H9 (cell line): ENCODE data around the gene LATS2. TPM values are rescaled to one million over a fixed set of nuclear protein-coding genes. Genes with fewer than 3 reads are reported as not detected.
A peak's percentile ranks its signal among the peaks of the same experiment; 100 is the strongest.

ENCODE experiments used
- DNase-seq: peaks from one replicate; pipeline ENCODE4 v3.0.0-alpha.2; 2017
- H2AFZ ChIP-seq: one replicate; pipeline ENCODE4 v1.6.1; 2013; ENCODE audit warnings: mild to moderate bottlenecking, low read length, control low read depth, moderate library complexity
- H2AK5ac ChIP-seq: 2 replicates; pipeline ENCODE4 v1.6.1; 2013; ENCODE audit warnings: low read length, control low read depth, mixed read lengths; ENCODE audit not compliant: insufficient read length
- H2BK120ac ChIP-seq: one replicate; pipeline ENCODE4 v1.6.1; 2013; ENCODE audit warnings: low read depth, mild to moderate bottlenecking, low read length, control low read depth, inconsistent platforms; ENCODE audit not compliant: poor library complexity, severe bottlenecking
- H2BK12ac ChIP-seq: 2 replicates; pipeline ENCODE4 v1.6.1; 2013; ENCODE audit warnings: low read length, control low read depth, mixed read lengths, low read depth; ENCODE audit not compliant: insufficient read length
- H2BK15ac ChIP-seq: 2 replicates; pipeline ENCODE4 v1.6.1; 2013; ENCODE audit warnings: low read depth, low read length, control low read depth
- H2BK20ac ChIP-seq: one replicate; pipeline ENCODE4 v1.6.1; 2013; ENCODE audit warnings: low read depth, mild to moderate bottlenecking, low read length, control low read depth, inconsistent platforms; ENCODE audit not compliant: poor library complexity, severe bottlenecking
- H2BK5ac ChIP-seq: 2 replicates; pipeline ENCODE4 v1.6.1; 2013; ENCODE audit warnings: low read length, control low read depth, mixed read lengths; ENCODE audit not compliant: insufficient read length
- H3K14ac ChIP-seq: 2 replicates; pipeline ENCODE4 v1.6.1; 2013; ENCODE audit warnings: low read length, control low read depth; ENCODE audit not compliant: insufficient read depth
- H3K18ac ChIP-seq: 2 replicates; pipeline ENCODE4 v1.6.1; 2013; ENCODE audit warnings: low read depth, mild to moderate bottlenecking, mixed read lengths, low read length, control low read depth; ENCODE audit not compliant: insufficient read length
- H3K23ac ChIP-seq: 2 replicates; pipeline ENCODE4 v1.6.1; 2013; ENCODE audit warnings: low read length, control low read depth, mixed read lengths, low read depth; ENCODE audit not compliant: insufficient read length
- H3K23me2 ChIP-seq: 2 replicates; pipeline ENCODE4 v1.6.1; 2013; ENCODE audit warnings: low read depth, mild to moderate bottlenecking, mixed read lengths, low read length, control low read depth; ENCODE audit not compliant: insufficient read length, poor library complexity, severe bottlenecking
- H3K27ac ChIP-seq: 2 replicates; pipeline ENCODE4 v1.5.1; 2013; ENCODE audit warnings: low read length, control low read depth, mixed read lengths, low read depth; ENCODE audit not compliant: insufficient read length
- H3K27me3 ChIP-seq: 2 replicates; pipeline ENCODE4 v1.6.1; 2013; ENCODE audit warnings: low read length, control low read depth, inconsistent platforms; ENCODE audit not compliant: insufficient read depth
- H3K4ac ChIP-seq: 2 replicates; pipeline ENCODE4 v1.6.1; 2013; ENCODE audit warnings: low read depth, mild to moderate bottlenecking, control low read depth, inconsistent platforms, low read length, moderate library complexity
- H3K4me1 ChIP-seq: 2 replicates; pipeline ENCODE4 v1.6.1; 2013; ENCODE audit warnings: low read length, control low read depth, inconsistent platforms; ENCODE audit not compliant: insufficient read depth
- H3K4me2 ChIP-seq: 2 replicates; pipeline ENCODE4 v1.6.1; 2013; ENCODE audit warnings: low read length, control low read depth, mixed read lengths; ENCODE audit not compliant: insufficient read length, insufficient read depth
- H3K56ac ChIP-seq: 2 replicates; pipeline ENCODE4 v1.6.1; 2013; ENCODE audit warnings: low read depth, mild to moderate bottlenecking, mixed read lengths, low read length, control low read depth; ENCODE audit not compliant: insufficient read length
- H3K79me1 ChIP-seq: 2 replicates; pipeline ENCODE4 v1.6.1; 2013; ENCODE audit warnings: low read depth, mild to moderate bottlenecking, moderate library complexity, low read length, control low read depth, inconsistent platforms; ENCODE audit not compliant: insufficient read depth, poor library complexity, severe bottlenecking
- H3K79me2 ChIP-seq: 2 replicates; pipeline ENCODE4 v1.6.1; 2013; ENCODE audit warnings: low read length, control low read depth, inconsistent platforms; ENCODE audit not compliant: insufficient read depth
- H3K9ac ChIP-seq: 2 replicates; pipeline ENCODE4 v1.6.1; 2013; ENCODE audit warnings: low read length, control low read depth, mixed read lengths; ENCODE audit not compliant: insufficient read length; ENCODE audit errors: extremely low read depth
- H3K9me3 ChIP-seq: one replicate; pipeline ENCODE4 v1.6.1; 2013; ENCODE audit warnings: low read depth, low read length, inconsistent platforms; ENCODE audit not compliant: control insufficient read depth
- H3T11ph ChIP-seq: one replicate; pipeline ENCODE4 v1.6.1; 2013; ENCODE audit warnings: mild to moderate bottlenecking, low read length, control low read depth, inconsistent platforms
- H4K20me1 ChIP-seq: one replicate; pipeline ENCODE4 v1.6.1; 2013; ENCODE audit not compliant: control insufficient read depth, insufficient read length, insufficient read depth
- H4K5ac ChIP-seq: 2 replicates; pipeline ENCODE4 v1.6.1; 2013; ENCODE audit warnings: low read depth, mild to moderate bottlenecking, mixed read lengths, low read length, control low read depth; ENCODE audit not compliant: insufficient read length
- H4K8ac ChIP-seq: replicated peaks from 2 replicates; pipeline ENCODE4 v1.6.1; 2013; ENCODE audit warnings: low read length, control low read depth, mixed read lengths, low read depth; ENCODE audit not compliant: insufficient read length
- H4K91ac ChIP-seq: 2 replicates; pipeline ENCODE4 v1.6.1; 2013; ENCODE audit warnings: low read depth, mild to moderate bottlenecking, moderate library complexity, mixed read lengths, low read length, control low read depth; ENCODE audit not compliant: insufficient read length
- H3K27ac Mint-ChIP-seq, 3 experiments: 2 replicates in 2 of 3; 3 replicates in 1 of 3; pipeline ENCODE4 v1.8.0; 2020 to 2021; ENCODE audit warnings: mixed read lengths in 3 of 3, mild to moderate bottlenecking in 1 of 3, moderate library complexity in 1 of 3
- H3K27me3 Mint-ChIP-seq: 2 replicates; pipeline ENCODE4 v1.8.0; 2021; ENCODE audit warnings: low read depth, mild to moderate bottlenecking, moderate library complexity, mixed read lengths
- H3K36me3 Mint-ChIP-seq, 3 experiments: 2 replicates in 2 of 3; 3 replicates in 1 of 3; pipeline ENCODE4 v1.8.0; 2020 to 2021; ENCODE audit warnings: low read depth in 3 of 3, mixed read lengths in 3 of 3; ENCODE audit not compliant: insufficient read depth in 1 of 3
- H3K4me1 Mint-ChIP-seq, 2 experiments: 2 replicates each; pipeline ENCODE4 v1.8.0; 2020; ENCODE audit warnings: mixed read lengths in 2 of 2
- H3K4me3 Mint-ChIP-seq, 2 experiments: 2 replicates in 1 of 2; 3 replicates in 1 of 2; pipeline ENCODE4 v1.8.0; 2020 to 2021; ENCODE audit warnings: mild to moderate bottlenecking in 2 of 2, mixed read lengths in 2 of 2, moderate library complexity in 1 of 2
- H3K9me3 Mint-ChIP-seq, 2 experiments: 2 replicates in 1 of 2; 3 replicates in 1 of 2; pipeline ENCODE4 v1.8.0; 2020; ENCODE audit warnings: mild to moderate bottlenecking in 2 of 2, mixed read lengths in 2 of 2, moderate library complexity in 1 of 2
- CTCF ChIP-seq: fragments of 200-600 bp; sonication (generic); conservative IDR thresholded peaks from 3 replicates; pipeline ENCODE4 v1.8.0; 2021; ENCODE audit warnings: antibody characterized with exemption, mild to moderate bottlenecking
- WGBS: extraction: QIAGEN DNeasy Blood & Tissue Kit; methylation state at CpG from one replicate; pipeline ENCODE4 v1.1.7; 2013; ENCODE audit warnings: missing lambda C conversion rate, low lambda C conversion rate, mixed read lengths; ENCODE audit not compliant: insufficient read length; ENCODE audit errors: extremely low coverage; 5-methylcytosine and 5-hydroxymethylcytosine counted together
- total RNA-seq: library from RNA; stranded (reverse); gene quantifications from 2 replicates; pipeline ENCODE4 v1.2.1, GENCODE V29; 2021

The LATS2 gene
- total RNA-seq, 1 experiment from 2014 or later, result 20.0 TPM

DNA sequence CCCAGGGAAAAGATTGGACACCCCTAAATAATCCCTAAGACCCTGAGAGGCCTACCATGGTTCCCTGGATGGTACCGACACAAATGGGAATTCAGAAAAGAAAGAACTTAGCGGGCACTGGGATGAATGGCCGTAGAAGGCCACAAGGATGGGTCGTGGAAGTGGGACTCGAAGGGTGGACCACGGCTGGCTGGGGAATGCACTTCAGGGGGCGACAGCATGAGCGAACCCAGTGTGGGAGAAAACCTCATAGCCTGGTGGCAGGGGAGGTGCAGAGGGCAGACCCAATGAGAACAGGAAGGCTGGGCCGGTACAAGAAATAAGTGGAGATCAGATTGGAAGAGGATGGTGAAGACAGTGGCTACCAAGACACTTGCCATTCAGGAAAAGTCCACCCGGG is 28.7 kb downstream of the LATS2 start:
- no peaks in the 10 kb centered on the region for H3K9me3 ChIP-seq
- H2AK5ac ChIP-seq, result no peak overlapping the region
- no peak overlapping the region for H3T11ph ChIP-seq
- H2BK12ac ChIP-seq, result no peak overlapping the region
- no peak overlapping the region for H3K27ac ChIP-seq
- no peak overlapping the region for H4K8ac ChIP-seq
- peaks cover 0 to 17% (median 11%) of the 10 kb centered on the region in 3 experiments; a peak in 5 of 7 replicates for H3K36me3 Mint-ChIP-seq
- H3K23me2 ChIP-seq, result no peaks in the 10 kb centered on the region
- no peaks in the 10 kb centered on the region for H3K9me3 Mint-ChIP-seq
- H3K4me2 ChIP-seq, result no peak overlapping the region
- TF ChIP-seq CTCF, result no peak
- WGBS, result no CpG with 5 or more reads among the region's 10 CpGs
- DNase-seq, result no peak
- peaks cover 29 to 30% of the 10 kb centered on the region in 2 experiments for H3K4me1 Mint-ChIP-seq
- H3K4me3 Mint-ChIP-seq, result no peak overlapping the region
- H3K14ac ChIP-seq, result no peak overlapping the region
- peak overlapping the region in 2 of 3 experiments; percentile 37 to 78; a peak in 3 of 7 replicates for H3K27ac Mint-ChIP-seq
- H4K5ac ChIP-seq, result no peak overlapping the region
- no peaks in the 10 kb centered on the region for H3K27me3 ChIP-seq
- H3K56ac ChIP-seq, result no peak overlapping the region
- peaks cover 32% of the 10 kb centered on the region; the same call in 1 of the 2 replicates for H3K79me2 ChIP-seq
- H2BK120ac ChIP-seq, result no peak overlapping the region
- H3K79me1 ChIP-seq, result peaks cover 6% of the 10 kb centered on the region
- H2BK5ac ChIP-seq, result no peak overlapping the region
- H2BK15ac ChIP-seq, result no peak overlapping the region
- no peak overlapping the region for H3K18ac ChIP-seq
- H3K27me3 Mint-ChIP-seq, result no peaks in the 10 kb centered on the region
- no peaks in the 10 kb centered on the region for H4K20me1 ChIP-seq
- H3K23ac ChIP-seq, result no peak overlapping the region
- no peak overlapping the region for H3K9ac ChIP-seq
- no peak overlapping the region for H2BK20ac ChIP-seq
- no peaks in the 10 kb centered on the region; the same call in 1 of the 2 replicates for H3K4me1 ChIP-seq
- H4K91ac ChIP-seq, result no peak overlapping the region
- H2AFZ ChIP-seq, result no peak overlapping the region
- no peak overlapping the region for H3K4ac ChIP-seq
